Vagina (tissue), 2 donors: ENCODE data around the gene TNNI3. TPM values are rescaled to one million over a fixed set of nuclear protein-coding genes. Genes with fewer than 3 reads are reported as not detected.
"Not testable (repeated sequence)": the region's sequence is repeated elsewhere in the genome, so short reads cannot be mapped to it uniquely, and the experiment has no call there.

Source experiments
- DNase-seq, 2 donors: peaks; one replicate each; pipeline ENCODE4 v3.0.0-alpha.2; 2017; ENCODE audit errors: extremely low spot score in 2 of 2
- H3K27ac ChIP-seq: fragments of 200-600 bp; sonication (generic); one replicate; pipeline ENCODE4 v1.5.1; 2019
- H3K27me3 ChIP-seq: fragments of 200-600 bp; sonication (generic); one replicate; pipeline ENCODE4 v1.5.1; 2019
- H3K36me3 ChIP-seq, 2 donors: fragments of 200-600 bp; sonication (generic); one replicate each; pipeline ENCODE4 v1.5.1; 2017 to 2019
- H3K4me1 ChIP-seq: fragments of 200-600 bp; sonication (generic); one replicate; pipeline ENCODE4 v1.5.1; 2019
- H3K4me3 ChIP-seq, 2 donors: fragments of 200-600 bp; sonication (generic); 1 replicate in 1 of 2; 2 replicates in 1 of 2; pipeline ENCODE4 v1.5.1; 2016 to 2019
- H3K9me3 ChIP-seq: fragments of 200-600 bp; sonication (generic); one replicate; pipeline ENCODE4 v1.5.1; 2019
- CTCF ChIP-seq, 3 experiments: fragments of 450-650 bp in 2 of 3; fragments of 200-600 bp in 1 of 3; sonication (generic) in 1 of 3; IDR thresholded peaks; one replicate each; pipeline ENCODE4 v1.5.1; 2017 to 2019; ENCODE audit warnings: antibody characterized with exemption in 3 of 3, mild to moderate bottlenecking in 2 of 3, moderate library complexity in 2 of 3
- POLR2A ChIP-seq, 2 donors: fragments of 450-650 bp; IDR thresholded peaks; one replicate each; pipeline ENCODE4 v1.6.1; 2017; ENCODE audit warnings: antibody characterized with exemption in 2 of 2, mild to moderate bottlenecking in 2 of 2, moderate library complexity in 2 of 2
- POLR2AphosphoS5 ChIP-seq, 2 donors: sonication (generic); formaldehyde crosslinking; IDR thresholded peaks; one replicate each; pipeline ENCODE4 v1.9.0; 2017; ENCODE audit warnings: antibody characterized with exemption in 2 of 2, mild to moderate bottlenecking in 2 of 2, low read depth in 1 of 2; ENCODE audit not compliant: insufficient read depth in 1 of 2
- intact Hi-C: fragments of 100-400 bp; cut with DNase I; formaldehyde crosslinking; loops from one replicate; pipeline ENCODE4 v1.15.1; 2023
- total RNA-seq: library from RNA; depleted of rRNA; stranded (reverse); fragments of >200 nt; gene quantifications from one replicate; pipeline ENCODE4 v1.2.3, GENCODE V29; 2016

Gene TNNI3
- total RNA-seq, 1 donor from 2014 or later, result not detected

- peak in 2 of 3 experiments; percentile 41 to 42 for TF ChIP-seq CTCF (IDR thresholded peaks at IDR 0.05)
- TF ChIP-seq POLR2A (IDR thresholded peaks at IDR 0.05), result no peak
- Histone ChIP-seq H3K9me3 (no peaks in the 10 kb centered on the region), H3K27me3 (no peaks in the 10 kb centered on the region), H3K4me1 (peaks cover 26% of the 10 kb centered on the region), H3K4me3 (no peak overlapping the region), H3K36me3 (no peaks in the 10 kb centered on the region), H3K27ac (no peak overlapping the region)
- intact Hi-C loops, result no loop called here
- DNase-seq, result no peak
Observed at GRCh38 chr19:55160128-55160985, 2.8 kb upstream of the TNNI3 start.

DNA sequence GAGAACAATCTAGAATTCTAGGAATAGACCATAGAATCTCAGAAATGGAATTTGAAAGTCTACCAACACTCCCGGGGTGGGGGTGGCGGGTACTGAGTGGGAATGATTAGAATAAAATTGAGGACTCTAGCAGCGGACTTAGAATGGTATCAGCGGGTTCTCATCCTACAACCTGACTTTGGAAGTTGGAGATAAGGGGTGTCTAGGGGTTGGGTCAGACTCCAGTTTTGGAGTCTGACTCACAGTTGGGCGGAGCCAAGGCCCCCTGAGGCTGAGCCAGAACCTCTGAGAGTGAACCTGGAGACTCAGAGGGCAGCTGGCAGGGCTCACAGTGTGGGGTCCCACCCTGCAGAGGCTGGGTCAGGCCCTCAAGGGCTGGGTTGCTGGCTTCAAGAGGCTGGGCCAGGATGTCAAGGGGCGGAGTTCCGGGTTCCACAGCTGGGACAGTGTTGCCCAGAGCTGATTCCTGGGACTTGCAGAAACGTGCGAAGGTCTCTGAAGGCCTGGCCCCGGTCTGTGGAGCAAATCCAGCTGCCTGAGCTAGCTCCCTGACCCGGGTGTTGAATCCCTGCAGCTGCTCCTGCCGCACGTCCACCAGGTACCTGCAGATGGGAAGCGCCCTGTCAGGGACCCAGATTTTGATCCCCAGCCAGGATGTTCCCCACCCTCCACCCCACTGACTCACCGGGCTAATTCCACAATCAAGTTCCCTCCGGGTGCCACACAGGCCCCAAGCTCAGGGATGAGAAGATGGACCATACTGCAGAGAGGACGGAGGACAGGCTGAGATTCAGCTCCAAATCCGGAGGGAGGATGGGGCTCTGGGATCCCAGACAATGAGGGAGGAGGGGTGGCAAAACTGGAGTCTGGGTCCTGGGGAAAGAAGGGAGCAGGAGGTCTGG lies 1.6 kb upstream of the TNNI3 start:
- no peaks in the 10 kb centered on the region for H3K27me3 ChIP-seq
- no peaks in the 10 kb centered on the region for H3K36me3 ChIP-seq
- no peak overlapping the region for H3K4me3 ChIP-seq
- no peaks in the 10 kb centered on the region for H3K9me3 ChIP-seq
- TF ChIP-seq CTCF (IDR thresholded peaks at IDR 0.05) (no peak), POLR2AphosphoS5 (IDR thresholded peaks at IDR 0.05; ENCODE audit: insufficient read depth in 1 of 2, low read depth in 1 of 2) (no peak), POLR2A (IDR thresholded peaks at IDR 0.05) (no peak)
- no peak for DNase-seq
- H3K27ac ChIP-seq, result no peak overlapping the region
- H3K4me1 ChIP-seq, result peaks cover 26% of the 10 kb centered on the region
- intact Hi-C loops, result no loop called here

DNA sequence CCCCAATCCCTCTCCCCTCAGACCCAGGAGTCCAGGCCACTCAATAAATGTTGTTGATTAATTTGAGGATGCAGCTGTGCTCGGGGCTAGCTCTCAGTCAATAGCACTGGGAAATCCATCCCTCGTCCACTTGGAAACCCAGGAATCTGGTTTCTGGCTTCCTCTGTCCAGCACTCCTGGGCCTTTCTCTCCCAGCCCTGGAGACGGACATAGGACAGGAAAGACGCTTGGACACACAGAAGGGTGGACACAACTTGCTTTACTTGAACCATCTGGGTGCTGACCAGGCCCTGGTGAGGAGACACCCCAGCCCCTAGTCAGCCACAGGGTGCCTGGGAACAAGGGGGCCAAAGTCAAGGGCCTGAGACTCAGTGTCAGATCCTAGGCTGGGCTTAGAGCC lies 891 bp upstream of the TNNI3 start:
- Histone ChIP-seq H3K4me3 (no peak overlapping the region), H3K36me3 (no peaks in the 10 kb centered on the region), H3K4me1 (peaks cover 26% of the 10 kb centered on the region), H3K27ac (no peak overlapping the region), H3K27me3 (no peaks in the 10 kb centered on the region), H3K9me3 (no peaks in the 10 kb centered on the region)
- no peak for DNase-seq
- TF ChIP-seq CTCF (IDR thresholded peaks at IDR 0.05) (no peak), POLR2AphosphoS5 (IDR thresholded peaks at IDR 0.05; ENCODE audit: insufficient read depth in 1 of 2, low read depth in 1 of 2) (no peak)
- intact Hi-C loops, result no loop called here

DNA sequence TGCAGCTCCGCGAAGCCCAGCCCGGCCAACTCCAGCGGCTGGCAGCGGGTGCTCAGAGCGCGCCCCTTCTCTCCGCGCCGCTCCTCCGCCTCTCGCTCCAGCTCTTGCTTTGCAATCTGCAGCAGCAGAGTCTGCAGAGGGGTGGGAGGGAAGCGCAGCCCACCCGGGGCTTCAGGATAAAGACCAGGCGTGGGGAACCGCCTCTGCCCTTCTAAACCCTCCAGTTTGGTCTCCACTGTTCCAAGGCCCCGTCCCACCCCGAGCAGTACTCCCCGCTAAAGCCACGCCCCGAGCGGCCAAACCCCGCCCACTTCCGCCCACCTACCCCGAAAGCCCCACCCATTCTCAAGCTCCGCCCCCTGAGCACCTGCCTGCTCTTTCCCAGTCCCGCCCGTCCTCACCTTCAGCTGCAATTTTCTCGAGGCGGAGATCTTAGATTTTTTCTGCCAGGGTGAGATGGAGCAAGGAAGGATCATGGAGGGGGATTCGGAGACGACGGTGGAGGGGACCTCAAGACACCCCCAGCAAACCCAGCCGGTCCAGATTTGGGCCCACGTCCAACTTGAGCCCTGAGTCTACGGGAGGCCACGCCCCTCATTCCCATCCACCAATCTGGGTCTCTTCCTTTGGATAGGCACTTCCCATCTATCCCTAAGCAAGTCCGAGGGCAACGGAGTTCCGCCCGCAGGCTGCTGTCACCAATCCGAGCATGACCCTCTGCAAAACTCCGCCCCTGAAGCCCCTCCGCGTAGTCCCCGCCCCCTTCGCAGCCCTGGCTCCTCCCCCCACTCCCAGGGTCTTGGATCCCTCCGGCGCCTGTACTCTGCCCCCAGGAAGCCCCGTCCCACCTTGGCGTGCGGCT lies 1.1 kb downstream of the TNNI3 start:
- H3K9me3 ChIP-seq, result no peaks in the 10 kb centered on the region
- H3K27ac ChIP-seq, result no peak overlapping the region
- peaks cover 26% of the 10 kb centered on the region for H3K4me1 ChIP-seq
- no peak for TF ChIP-seq CTCF (IDR thresholded peaks at IDR 0.05)
- TF ChIP-seq POLR2A (IDR thresholded peaks at IDR 0.05), result no peak
- no peak for TF ChIP-seq POLR2AphosphoS5 (IDR thresholded peaks at IDR 0.05; ENCODE audit: insufficient read depth in 1 of 2, low read depth in 1 of 2)
- intact Hi-C loops, result no loop called here
- no peaks in the 10 kb centered on the region for H3K36me3 ChIP-seq
- no peak for DNase-seq
- no peaks in the 10 kb centered on the region for H3K27me3 ChIP-seq
- H3K4me3 ChIP-seq, result no peak overlapping the region

GRCh38 chr19:55155784-55156183 lies 1.7 kb downstream of the TNNI3 start:
- H3K4me3 ChIP-seq, intact Hi-C loops, H3K9me3 ChIP-seq, DNase-seq, H3K36me3 ChIP-seq, H3K27ac ChIP-seq, H3K27me3 ChIP-seq: not testable (repeated sequence)
- peaks cover 26% of the 10 kb centered on the region for H3K4me1 ChIP-seq
